NOMO-1 treated with dmso at 0.1 percent for 144 hours (cell line): ENCODE data around the gene RNASEH1.
"Not testable (repeated sequence)": the region's sequence is repeated elsewhere in the genome, so short reads cannot be mapped to it uniquely, and the experiment has no call there.

Experiments
- DNase-seq: peaks from one replicate; lab custom pipeline; 2025; ENCODE audit not compliant: unreplicated experiment; lab: John Stamatoyannopoulos, UW

Gene RNASEH1

DNA sequence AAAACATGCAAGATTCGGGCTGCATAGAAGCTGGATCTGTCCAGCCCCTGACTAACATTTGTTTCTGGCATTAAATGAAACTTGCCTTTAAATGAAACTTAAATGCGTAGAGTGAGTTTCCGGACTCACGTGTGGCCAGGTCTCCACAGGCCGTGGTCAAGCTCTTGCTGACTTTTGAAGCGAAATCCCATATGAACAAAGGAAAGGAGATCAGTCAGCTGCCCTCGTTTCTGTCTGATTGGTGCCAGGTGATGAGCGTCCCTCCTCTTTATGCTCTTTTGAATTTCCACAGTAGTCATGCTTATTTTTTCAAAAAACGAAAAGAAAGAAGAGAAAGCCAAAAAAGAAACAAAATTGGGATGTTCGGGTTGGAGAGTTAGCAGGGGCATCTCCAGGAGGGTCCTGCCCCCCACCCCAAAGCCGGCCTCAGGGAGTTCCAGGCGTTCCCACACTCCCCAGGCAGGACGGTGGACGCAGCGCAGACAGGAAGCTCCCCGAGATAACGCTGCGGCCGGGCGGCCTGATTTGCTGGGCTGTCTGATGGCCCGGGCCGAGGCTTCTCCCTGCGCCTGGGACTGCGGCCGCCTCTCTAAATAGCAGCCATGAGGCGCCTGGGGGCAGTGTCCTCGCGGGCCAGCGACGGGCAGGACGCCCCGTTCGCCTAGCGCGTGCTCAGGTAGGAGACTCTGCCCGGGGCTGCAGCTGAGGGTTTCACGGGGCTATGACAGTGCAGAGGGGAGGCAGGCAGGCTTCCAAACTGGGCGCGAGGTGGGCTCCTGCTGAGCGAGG is 36.6 kb upstream of the RNASEH1 start, which contains the start of gene COLEC11:
TSS of gene COLEC11 (plus strand) at position 620 of the 789 bp plus-strand sequence. CDS start 9,229 bp downstream, outside the sequence.
- DNase-seq, result no peak

- no peak for DNase-seq
These were observed 31.0 kb upstream of the RNASEH1 start for GRCh38 chr2:3589086-3589485.

GRCh38 chr2:3588084-3588483 is 30.0 kb upstream of the RNASEH1 start:
- no peak for DNase-seq

- DNase-seq, result no peak
These were observed 29.3 kb upstream of the RNASEH1 start for GRCh38 chr2:3587432-3587831.

GRCh38 chr2:3587021-3587420 is 28.9 kb upstream of the RNASEH1 start:
- DNase-seq, result no peak

- DNase-seq, result no peak
These were observed 28.1 kb upstream of the RNASEH1 start for GRCh38 chr2:3586220-3586619.

- DNase-seq, result no peak
These were observed 27.4 kb upstream of the RNASEH1 start for GRCh38 chr2:3585261-3586109.

DNA sequence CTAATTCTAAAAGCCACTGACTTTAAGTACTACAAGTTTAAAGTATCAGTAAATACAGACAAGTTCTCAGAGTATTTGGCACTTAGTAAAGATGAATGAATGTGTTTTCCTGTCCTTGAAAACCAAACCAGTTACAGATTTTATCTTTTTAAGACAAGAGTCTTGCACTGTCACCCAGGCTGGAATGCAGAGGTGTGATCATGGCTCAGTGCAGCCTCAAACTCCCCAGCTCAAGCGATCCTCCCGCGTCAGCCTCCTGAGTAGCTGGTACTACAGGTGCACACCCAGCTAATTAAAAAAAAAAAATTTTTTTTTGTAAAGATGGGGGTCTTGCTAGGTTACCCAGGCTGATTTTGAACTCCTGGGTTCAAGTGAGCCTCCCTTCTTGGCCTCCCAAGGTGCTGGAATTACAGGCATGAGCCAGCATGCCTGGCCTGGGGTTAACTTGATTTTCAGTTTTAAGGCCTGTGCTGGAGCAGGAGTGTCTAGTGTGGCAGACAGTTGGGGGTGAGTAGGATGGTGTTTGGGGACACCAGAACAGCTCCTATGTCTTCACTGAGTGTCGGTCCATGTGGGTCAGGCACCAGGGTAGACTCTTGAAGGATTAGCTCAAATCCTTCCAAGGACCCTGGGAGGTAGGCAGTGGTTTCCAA is 26.6 kb upstream of the RNASEH1 start:
- no peak for DNase-seq

GRCh38 chr2:3584076-3584475 is 25.9 kb upstream of the RNASEH1 start:
- DNase-seq, result no peak

DNA sequence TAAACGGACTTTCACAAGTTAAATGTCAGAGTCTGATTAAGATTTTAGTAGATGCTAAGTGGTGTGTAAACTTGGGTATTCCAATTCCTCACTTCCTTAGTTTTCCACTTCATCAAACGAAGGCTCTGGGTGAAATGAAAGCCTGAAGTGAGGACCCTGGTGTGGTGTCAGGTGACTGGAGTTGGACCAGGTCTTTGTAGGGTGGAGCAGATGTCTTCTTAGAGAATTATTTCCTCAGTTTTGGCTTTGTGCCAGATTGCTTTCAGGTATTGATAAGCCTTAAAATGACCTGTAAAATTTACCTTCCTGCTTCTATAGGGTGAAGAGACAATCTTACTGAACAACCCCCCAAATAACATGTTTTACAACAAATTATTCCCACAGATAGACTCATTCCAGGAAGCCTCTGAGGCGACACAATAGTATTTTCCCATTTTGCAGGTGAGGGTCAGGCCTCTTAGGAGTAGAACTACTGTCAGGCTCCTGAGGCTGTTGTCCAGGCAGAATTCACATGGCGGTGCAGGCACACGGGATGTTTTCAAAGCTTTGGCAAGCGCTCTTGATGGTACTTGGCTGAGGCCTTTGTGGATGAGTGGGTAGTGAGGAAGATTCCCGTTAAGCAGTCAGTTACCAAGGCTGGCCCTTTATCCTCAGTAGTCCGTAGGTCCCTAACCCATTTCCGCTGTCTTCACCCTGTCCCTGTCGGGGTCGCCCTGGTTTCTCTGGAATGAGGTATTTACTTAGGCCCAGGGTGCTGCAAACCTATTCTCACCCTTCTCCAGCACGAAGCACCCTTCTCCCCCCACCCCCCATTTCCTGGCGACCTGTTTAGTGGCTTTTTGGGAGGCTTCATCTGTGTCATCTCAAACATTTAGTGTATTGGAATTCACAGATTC is 23.5 kb upstream of the RNASEH1 start:
- no peak for DNase-seq

DNA sequence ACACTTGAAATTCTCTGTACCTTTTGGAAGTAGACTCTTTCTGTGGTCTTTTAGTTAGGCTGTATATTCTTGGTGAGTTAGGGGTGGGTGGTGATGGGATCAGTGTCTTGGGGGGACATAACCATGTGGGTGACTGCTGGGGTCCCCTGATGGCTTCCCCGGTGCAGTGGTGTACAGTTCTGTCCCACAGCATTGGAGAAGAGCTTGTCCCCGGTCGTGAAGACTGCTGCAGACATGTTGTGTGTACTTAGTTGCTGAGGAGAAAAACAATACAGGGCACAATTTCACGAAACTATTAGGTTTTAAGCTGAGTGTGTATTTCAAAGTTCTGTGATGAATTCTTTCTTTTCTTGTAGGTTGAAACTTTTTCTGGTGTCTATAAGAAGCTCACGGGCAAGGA is 22.3 kb upstream of the RNASEH1 start:
- no peak for DNase-seq

DNA sequence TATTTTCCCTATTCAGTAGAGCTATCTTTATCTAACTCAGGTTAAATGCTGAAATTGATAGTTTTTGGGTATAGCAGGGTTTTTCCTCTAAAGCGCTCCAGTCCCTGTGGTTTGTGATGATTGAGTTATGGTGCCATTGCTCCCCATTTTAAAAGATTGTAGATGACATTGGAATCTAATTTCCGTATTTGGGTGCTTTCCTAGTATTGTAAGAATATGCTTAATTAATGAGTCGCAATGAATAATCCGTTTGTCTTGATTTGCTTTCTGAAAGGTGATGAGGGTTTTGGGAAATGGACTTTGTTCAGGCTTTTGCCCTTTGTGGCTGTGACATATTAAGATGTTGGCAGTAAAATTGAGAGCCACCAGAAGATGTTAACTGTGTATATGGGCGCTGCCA is 20.9 kb upstream of the RNASEH1 start:
- no peak for DNase-seq

- DNase-seq, result not testable (repeated sequence)
These were observed 18.1 kb upstream of the RNASEH1 start for GRCh38 chr2:3576263-3576630.

DNA sequence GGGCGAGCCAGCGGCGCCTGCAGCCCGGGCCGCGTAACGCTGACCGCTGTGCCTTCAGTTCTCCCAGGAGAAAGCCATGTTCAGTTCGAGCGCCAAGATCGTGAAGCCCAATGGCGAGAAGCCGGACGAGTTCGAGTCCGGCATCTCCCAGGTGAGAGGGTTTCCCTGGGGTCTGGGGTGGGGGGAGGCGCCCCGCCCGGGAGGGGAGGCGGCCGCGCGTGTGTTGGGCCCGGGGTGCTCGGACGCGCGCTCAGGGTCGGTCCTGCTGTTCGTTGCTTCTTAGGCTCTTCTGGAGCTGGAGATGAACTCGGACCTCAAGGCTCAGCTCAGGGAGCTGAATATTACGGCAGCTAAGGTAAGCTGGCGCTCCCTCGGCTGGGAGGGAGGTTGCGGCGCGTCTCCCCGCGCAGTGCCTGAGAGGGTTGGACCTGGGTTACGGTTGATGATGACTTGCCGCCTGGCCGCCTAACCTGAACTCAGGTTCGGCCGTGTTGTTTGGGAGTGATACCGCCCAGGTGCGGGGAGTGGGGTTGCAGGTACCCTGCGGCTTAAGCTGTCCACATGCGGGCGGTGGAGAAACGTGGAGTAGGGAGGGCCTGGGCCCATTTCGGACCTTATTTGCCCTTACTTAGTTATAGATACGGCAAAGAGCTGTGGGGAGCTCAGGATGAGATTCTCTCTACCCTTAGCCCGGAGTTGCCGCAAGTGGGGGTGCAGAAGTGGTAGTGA is 17.6 kb upstream of the RNASEH1 start:
- DNase-seq, result no peak

DNA sequence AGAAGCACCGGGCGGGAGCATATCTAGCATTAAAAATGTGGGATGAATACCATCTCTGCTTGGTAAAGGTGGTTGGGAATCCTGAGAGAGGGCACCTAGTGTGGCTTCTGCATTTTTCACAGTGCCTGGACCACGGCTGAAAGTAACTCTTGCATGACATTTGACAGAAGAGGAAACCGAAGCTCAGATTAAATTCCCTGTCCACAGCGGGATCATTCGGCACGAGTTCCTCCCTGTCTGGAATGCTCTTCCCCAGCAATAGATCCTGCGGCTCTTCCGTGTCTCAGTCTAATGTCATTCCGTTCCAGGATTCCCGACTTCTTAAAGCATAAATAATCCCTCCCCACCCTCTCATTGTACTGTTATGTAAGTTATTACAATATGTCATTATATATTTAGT is 16.0 kb upstream of the RNASEH1 start:
- DNase-seq, result no peak

- DNase-seq, result no peak
These were observed 14.5 kb upstream of the RNASEH1 start for GRCh38 chr2:3572620-3573019.

- no peak for DNase-seq
These were observed 13.2 kb upstream of the RNASEH1 start for GRCh38 chr2:3571284-3571683.

- not testable (repeated sequence) for DNase-seq
These were observed 11.5 kb upstream of the RNASEH1 start for GRCh38 chr2:3569656-3570055.

- DNase-seq, result no peak
These were observed 8.7 kb upstream of the RNASEH1 start for GRCh38 chr2:3566806-3567205.

- no peak for DNase-seq
These were observed 7.0 kb upstream of the RNASEH1 start for GRCh38 chr2:3565117-3565516.
